ENCODE data around the gene GPR137B. TPM values are rescaled to one million over a fixed set of nuclear protein-coding genes. Genes with fewer than 3 reads are reported as not detected.

Gene GPR137B
- total and polyA plus RNA-seq, 9 of the 15 experiments (the other 6 are each of a cell fraction or from before 2014, with no cell fraction given): 0.04 to 1.0 (median 0.62) TPM

DNA sequence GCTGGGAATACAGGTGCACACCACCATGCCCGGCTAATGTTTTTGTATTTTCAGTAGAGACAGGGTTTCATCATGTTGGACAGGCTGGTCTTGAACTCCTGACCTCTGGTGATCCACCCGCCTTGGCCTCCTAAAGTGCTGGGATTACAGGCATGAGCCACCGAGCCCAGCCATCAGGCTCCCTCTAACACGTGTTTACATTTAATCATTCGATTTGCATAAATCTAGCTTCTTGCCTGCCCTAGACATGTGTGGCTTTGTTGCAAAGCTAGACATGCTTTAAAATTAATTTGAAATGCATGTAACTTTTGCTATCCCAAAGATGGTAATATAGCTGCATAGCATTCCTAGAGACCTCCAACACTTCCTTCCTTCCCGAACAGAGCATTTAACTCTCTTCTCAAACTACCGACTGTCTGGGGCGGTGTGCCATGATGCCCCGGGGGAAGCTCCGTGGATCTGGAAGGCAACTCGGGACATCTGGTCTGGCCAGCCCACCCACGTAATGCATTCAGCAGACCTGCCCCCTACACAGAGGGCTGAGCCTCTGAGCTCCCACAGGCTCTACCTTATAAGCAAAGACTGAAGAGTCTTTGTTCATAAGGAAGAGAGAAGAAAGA, 42.9 kb upstream of the GPR137B start:
- intact Hi-C loops (cut with micrococcal nuclease): no loop called here
- no TSS peak for BruUV-seq (replicated peaks)
- ATAC-seq: no peak
- Histone ChIP-seq H3K4me1 (replicated peaks in 1 of 2; ENCODE audit: control insufficient read depth in 2 of 2, insufficient read depth in 2 of 2, low read length in 2 of 2) (no peaks in the 10 kb centered on the region; a peak in 1 of 5 replicates), H4K20me1 (replicated peaks; ENCODE audit: control insufficient read depth, insufficient read depth, low read length) (no peaks in the 10 kb centered on the region; the same call in 1 of the 2 replicates), H3K36me3 (ENCODE audit: control insufficient read depth, insufficient read depth, low read length) (no peaks in the 10 kb centered on the region), H3K9me1 (ENCODE audit: control insufficient read depth, insufficient read depth, low read length) (no peaks in the 10 kb centered on the region), H3K4me3 (no peak overlapping the region), H3K27ac (ENCODE audit: extremely low read depth, low read depth, low read length) (no peak overlapping the region), H3K9ac (ENCODE audit: insufficient read depth in 1 of 2, low read depth in 2 of 2, low read length in 2 of 2) (no peak overlapping the region), H3K9me3 (replicated peaks; ENCODE audit: control insufficient read depth, insufficient read depth, low read depth, low read length) (no peaks in the 10 kb centered on the region; the same call in 1 of the 2 replicates), H3K4me2 (ENCODE audit: insufficient read depth, low read length) (no peak overlapping the region), H3K27me3 (ENCODE audit: control insufficient read depth in 2 of 2, insufficient read depth in 2 of 2, low read length in 2 of 2) (peaks cover 0 to 30% of the 10 kb centered on the region in 2 experiments; a peak in 2 of 5 replicates), H3K79me2 (ENCODE audit: control insufficient read depth, insufficient read depth, low read length) (no peaks in the 10 kb centered on the region), H2AFZ (ENCODE audit: low read depth, low read length) (no peak overlapping the region)
- ChIA-PET CTCF (ENCODE audit: low intra/inter-chr PET ratio) (interaction anchor here (0.6 kb wide), 1 partner anchor 86 kb away, joined by 4 read pairs; no protein-coding TSS in a partner anchor), POLR2A (interaction anchor here (0.7 kb wide), 1 partner anchor 182 kb away, joined by 3 read pairs; no protein-coding TSS in a partner anchor)
- 3% methylated on average over 12 of the region's 12 CpGs for WGBS (ENCODE audit: insufficient coverage, low coverage, missing lambda C conversion rate)
- no peak for DNase-seq (ENCODE audit: extremely low read depth in 1 of 4, low spot score in 3 of 4)
- in situ Hi-C loops (cut with MboI): no loop called here
- no peak for FAIRE-seq
- TF ChIP-seq E4F1 (CRISPR knock-in tag; IDR thresholded peaks at IDR 0.05; ENCODE audit: borderline replicate concordance): no peak

All from K562 (cell line).